CD4-positive, alpha-beta T cell treated with Interleukin-4 for 1 hour (primary cell): ENCODE results near the gene MRPS12.
"Not testable (repeated sequence)": the region's sequence is repeated elsewhere in the genome, so short reads cannot be mapped to it uniquely, and the experiment has no call there.

Source experiments
- DNase-seq, 2 donors: peaks; one replicate each; pipeline ENCODE4 v3.0.0-alpha.2; 2020 to 2022

The MRPS12 gene

DNA sequence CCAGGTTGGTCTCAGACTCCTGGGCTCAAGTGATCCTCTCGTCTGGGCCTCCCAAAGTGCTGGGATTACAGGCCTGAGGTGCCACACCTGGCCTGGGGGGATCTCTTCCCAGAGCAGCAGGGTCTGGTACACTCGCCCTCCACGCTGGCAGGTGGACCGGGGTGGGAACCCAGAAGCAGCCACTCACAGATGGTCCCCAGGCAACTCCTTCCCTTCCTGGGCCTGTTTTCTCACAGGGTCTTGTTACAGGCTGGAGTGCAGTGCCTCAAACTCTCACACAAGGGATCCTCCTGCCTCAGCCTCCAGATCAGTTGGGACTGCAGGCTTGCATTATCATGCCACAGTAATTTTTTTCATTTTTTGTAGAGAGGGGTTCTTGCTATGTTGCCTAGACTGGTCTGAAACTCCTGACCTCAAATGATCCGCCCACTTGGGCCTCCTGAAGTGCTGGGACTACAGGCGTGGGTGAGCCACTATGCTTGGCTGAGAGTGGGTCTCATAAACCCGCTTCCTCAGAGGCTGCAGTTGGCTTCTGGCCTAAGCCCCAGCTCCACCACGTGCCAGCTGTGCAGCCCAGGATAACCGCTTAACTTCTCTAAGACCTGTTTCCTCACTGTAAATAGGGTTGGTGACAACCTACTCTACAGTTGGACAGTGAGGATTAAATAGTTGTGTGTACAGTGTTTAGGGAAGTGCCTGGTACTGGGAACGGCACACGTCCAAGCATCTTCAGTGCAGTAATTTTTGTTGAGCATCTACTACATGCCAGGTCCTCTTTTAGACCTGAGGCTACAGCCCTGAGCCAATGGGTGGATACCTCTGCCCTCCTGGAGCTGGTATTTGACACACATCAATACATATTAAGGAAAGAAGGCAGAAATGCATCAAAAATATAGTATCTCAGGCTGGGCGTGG lies 17.9 kb upstream of the MRPS12 start:
- no peak for DNase-seq

DNA sequence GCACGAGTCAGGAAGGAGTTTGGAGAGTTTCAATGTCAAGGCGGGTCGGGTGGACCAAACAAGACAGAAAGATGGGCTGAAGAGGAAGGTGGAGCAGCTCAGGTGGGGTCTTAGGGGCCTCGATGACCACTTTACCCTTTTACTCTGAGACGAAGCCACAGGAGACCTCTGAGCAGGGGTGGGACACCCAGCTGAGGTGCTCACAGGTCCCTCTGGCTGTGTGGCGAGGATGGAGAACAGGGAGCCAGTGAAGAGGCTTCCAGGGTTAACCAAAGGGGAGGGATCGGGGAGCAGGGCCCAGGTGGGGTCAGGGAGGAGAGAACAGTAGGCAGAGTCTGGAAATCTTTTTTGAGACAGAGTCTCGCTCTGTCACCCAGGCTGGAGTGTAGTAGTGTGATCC lies 16.8 kb upstream of the MRPS12 start:
- DNase-seq: no peak

DNA sequence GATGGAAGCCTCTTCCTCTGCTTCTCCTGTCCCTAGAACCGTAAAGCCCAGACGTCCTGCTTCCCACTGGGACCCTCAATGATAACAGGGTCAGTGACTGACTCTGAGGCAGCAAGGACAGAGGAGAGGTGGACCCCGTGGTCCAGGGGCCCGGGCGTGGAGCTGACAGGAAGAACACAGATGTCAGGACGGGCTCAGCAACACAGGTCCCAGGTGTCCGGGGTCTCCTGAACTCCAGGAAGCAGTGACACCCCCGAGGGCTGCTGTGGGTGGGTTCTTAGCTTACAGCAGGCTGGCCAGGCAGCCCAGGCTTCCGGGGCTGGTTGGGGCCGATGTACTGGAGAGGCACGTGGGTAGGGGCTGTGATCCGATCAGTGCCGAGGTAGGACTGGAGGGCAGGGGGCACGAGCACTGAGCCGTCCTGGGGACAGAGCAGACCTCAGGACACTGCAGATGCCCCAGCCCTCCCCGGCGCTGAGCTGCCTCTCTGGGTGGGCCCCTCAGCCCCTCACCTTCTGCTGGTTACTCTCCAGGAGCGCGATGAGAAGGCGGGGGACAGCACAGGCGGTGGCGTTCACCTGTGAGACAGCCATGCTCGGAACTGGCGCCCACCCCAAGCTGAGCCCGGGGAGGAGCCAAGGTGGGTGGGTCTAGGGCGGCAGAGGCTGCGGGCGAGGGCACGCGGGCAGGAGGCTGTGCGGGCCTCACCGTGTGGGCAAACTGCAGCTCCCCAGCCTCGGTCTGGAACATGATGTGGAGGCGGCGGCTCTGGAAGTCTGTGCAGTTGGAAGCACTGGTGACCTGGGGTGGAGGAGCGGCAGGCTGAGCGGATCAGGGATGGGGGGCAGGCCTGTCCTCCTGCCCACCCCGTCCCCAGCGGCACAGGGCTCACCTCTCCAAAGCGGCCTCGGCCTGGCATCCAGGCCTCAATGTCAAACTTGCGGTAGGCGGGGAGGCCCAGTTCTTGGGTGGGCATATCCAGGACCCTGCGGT lies 15.1 kb upstream of the MRPS12 start:
- DNase-seq: no peak

DNA sequence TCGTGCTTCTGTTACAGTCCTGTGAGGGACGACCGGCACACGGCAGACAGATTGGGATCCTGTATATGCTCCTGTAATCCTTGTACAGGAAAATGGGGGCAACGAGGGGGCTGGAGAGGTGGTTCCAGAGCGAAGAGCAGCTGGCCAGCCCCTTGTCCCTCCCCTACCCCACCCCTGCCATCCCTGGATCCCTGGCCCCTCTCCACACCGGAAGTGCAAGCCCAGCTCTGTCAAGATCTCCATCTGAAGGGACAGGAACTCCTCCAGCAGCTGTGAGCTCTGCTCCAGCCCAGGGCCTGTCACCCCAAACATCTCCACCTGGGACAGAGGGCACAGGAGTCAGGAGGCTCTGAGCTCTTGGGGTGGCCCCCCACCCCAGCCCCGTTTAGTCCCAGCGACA lies 13.2 kb upstream of the MRPS12 start:
- DNase-seq: no peak

DNA sequence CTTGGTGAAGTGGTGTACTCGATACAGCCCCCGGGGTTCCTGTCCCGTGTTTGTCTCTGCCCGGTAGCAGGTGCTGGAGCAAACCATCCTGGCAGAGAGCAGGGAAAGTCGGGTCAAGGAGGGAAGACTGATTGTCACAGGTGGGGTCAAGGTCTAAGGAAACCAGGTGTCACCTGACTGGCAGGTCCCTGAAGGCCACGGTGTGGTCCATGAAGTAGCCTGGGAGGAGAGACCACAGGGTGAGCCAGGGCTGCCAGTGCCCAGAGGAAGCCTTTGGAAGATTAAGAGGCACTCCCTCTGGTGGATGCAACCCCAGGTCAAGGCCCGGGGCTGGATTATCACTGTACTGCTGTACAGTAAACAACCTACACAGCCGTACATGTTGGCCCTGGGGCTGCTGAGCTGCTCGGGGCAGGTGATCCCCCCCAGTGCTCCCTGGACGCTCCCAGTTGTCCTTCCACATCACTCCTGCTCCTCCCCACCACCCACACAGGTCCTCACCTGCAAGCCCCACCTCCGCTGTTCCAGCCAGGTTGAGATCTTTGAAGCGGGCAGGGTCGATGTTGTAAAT lies 12.7 kb upstream of the MRPS12 start:
- no peak for DNase-seq

DNA sequence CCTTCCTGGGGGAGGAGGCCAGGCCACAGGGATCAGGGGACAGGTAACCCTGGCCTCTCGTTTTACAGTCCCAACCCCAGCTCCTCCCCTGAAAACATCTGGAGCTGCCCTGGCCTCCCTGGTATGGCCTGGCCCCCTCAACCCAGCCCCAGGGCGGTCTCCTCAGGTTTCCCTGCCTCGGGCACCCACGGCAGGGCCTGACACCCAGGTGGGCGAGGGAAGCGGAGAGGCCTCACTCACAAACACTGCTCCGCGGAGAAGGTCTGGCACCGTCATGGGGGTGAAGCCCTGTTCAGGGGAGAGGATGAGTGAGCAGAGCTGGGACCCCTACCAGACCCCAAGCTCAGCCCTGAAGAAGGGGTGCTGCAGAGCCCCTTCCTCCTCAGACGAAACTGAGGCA lies 12.2 kb upstream of the MRPS12 start:
- DNase-seq: no peak

DNA sequence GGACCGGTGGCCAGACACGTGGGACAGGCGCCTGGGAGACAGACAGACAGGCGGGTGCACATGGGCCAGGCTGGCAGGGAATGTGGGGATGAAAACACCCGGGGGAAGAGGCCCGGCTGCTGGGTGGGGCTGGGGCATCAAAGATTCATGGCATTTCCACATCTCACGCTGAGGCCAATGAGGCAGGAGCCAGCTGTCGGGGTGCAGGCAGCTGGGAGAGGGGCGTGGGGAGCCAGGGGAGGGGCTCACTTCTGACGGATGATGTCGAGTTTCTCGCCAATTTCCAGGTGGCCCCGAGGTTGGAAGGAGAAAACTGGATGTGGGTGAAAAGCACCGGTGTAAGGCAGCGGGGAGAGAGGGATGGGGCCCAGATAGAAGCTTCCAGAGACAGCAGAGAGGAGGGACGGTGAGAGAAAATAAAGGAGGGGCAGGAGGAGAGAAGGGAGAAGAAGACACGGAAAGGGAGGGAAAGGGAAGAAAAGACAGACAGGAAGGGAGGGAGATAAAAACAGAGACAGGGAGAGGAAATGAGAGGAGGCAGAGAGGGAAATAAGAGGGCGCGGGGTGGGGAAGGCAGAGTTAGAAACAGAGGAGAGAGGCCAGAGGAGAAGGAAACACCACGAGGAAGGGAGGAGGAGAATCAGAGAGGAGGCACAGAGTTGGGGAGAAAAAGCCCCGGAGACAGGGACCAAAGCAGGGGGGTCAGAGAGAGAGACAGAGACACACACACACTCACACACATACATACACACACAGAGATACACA lies 10.7 kb upstream of the MRPS12 start:
- DNase-seq: no peak

DNA sequence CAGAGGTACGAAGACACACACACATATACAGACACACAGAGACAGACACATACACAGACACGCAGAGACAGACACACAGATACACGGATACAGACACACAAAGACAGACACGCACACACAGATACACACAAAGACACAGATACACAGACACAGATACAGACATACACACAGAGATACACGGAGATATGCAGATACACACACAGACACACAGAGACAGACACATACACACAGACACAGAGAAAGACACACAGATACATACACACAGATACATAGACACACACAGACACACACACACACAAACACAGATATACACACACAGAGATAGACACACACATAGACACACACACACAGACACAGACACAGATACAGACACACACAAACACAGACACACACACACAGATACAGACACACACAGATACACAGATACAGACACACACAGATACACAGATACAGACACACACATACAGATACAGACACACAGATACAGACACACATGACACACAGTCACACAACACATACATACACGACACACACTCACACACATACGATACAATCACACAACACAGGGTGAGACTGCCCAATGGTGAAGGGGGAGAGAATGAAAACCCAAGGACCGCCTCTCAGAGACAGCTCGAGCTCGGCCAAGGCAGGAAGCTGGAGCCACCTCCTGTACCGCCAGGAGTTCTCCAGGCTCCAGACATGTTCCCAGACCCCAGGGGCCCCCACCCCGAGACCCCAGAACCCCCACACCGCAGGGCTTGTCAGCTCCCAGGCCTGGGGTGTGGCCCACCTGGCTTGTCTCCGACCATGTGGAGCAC lies 9.9 kb upstream of the MRPS12 start:
- DNase-seq: no peak

DNA sequence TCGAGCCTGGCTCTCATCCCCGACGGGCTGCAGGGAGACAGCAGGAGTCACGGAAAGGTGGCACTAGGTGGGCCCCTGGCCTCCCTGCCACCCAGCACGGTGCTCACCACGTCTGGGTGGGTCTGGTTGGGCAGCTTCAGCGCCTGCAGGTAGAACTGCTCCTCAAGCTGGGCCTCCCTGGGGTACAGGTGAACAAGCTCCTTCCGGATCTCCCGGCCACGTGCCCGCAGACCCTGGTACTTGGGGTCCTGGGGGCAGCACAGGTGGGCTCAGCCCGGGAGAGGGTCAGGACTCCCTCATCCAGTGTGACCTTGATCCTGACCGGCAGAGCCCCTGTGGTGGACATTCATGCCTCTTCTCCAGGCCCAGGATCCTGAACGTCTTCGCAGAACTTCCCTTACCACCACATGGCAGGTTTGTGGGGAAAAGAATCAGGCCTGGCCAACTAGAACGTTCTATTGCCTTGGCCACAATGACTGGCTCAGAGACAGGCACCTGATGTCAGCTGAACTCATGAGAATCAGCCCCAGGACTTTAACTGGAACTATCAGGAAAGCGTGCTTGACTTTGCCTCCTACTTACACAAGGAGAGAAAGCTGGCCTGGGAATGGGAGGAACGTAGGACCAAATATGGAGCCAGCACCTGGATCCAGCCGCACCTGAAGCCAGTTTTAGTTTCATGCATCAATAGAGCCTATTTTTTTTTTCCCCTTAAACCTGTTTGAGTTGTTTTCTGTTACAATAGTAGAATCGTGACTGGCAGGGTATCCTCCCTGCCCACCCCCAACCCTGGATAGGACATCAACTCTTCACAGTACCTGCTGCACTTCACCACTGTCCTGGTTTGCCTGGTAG lies 9.1 kb upstream of the MRPS12 start:
- no peak for DNase-seq

DNA sequence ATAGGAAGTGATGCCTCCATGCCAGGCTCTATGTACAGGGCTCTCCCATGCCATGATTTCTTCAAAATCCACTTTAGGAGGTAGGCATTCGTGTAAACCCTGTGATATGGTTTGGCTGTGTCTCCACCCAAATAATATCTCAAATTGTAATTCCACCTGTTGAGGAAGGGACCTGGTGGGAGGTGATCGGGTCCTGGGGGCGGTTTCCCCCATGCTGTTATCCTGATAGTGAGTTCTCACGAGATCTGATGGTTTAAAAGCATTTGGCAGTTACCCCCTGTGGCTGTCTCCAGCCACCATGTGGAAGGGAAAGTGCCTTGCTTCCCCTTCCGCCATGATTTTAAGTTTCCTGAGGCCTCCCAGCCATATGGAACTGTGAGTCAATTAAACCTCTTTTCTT lies 8.3 kb upstream of the MRPS12 start:
- no peak for DNase-seq

DNA sequence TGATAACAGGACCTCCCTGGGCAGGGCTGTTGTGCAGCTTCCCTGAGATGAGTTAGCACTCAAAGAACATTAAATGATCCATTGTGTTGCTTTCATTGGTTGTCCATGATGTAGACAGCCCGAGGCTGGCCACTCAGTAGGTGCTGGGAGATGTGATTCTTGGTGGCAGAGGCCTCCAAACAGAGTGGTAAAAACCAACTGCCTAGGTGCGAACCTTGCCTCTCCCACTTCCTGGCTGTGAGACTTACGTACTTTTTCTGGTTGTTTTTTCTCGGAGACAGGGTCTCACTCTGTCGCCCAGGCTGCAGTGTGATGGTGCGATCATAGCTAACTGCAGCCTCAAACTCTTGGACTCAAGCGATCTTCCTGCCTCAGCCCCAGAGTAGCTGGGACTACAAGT lies 6.4 kb upstream of the MRPS12 start:
- DNase-seq: peak; percentile 62

DNA sequence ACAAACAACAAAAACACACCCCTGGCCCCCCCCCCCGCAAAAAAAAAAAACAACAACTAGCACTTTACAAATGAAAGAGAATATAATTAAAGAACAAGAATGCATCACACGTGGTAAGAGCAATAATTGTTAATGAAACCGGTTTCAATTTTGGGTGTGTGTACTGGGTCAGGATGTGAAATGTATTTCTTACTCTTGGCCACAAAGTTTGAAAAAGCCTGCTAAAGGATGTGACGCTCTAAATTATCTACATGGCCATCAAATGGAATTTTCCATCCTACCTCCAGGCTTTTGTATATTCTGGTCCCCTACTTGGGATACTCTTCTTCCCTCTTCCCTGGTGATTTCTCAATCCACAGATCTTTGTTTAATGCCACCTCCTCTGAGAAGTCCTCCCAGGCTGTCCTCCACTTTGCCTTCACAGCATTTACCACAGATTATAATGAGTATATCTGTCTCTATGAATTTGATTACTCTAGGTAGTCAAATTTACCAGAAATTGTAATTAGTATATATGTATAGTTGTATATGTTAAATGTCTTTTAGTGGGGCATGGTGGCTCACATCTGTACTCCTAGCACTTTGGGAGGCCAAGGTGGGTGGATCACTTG lies 2.2 kb upstream of the MRPS12 start:
- DNase-seq: peak in 1 of 2 donors; percentile 53

DNA sequence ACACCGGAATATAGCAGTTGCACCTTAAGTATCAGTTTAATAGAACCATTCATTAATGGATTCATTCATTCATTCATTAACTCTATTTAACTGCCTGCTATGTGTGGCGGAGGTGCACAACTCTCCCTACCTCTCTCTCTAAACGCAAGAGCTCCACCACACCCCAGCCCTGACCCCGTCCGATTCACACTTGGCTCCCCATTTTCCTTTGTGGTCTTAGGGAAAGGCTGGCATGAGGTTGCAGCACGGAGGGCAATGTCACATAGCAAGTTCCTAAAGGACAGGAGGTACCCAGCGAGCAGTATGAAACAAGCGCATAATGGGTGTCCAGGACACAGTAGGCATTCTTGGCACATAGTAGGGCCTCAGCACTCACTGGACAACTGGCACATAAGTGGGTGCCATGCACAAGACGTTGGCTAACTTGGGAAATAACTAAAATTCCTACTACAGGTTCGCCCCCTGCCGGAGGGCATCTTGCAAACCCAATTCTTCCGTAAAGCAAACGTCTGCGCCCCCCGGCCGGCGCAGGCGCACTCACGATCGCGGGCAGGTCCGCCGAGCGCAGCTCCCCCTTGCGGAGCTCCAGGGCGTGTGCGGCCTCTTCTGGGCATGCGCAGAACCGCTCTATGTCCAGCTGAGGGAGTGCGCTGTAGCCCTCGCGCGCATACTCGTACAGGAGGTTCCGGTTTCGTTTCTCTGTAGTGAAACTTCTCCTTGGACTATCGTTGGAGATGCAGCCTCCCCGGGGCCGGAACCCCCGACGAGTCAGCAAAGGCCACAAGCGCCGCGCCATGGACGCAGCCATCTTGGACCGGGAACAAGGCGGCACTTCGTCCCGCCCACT lies 592 bp upstream of the MRPS12 start, which contains the start of gene SARS2:
Gene SARS2, minus strand, starts transcription at position 835 of the 847 bp plus-strand sequence. Its CDS starts 27 bp downstream, at position 808.
- DNase-seq: peak; percentile 94 to 95

DNA sequence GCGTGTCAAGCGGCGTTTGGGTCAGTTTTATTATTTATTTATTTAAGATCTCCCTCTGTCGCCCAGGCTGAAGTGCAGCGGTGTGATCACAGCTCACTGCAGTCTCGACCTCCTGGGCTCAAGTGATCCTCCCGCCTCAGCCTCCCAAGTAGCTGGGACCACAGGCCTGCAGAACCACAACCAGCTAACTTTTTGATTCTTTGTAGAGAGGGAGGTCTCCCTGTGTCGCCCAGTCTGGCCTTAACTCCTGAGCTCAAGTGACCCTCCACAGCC lies 713 bp downstream of the MRPS12 start:
- DNase-seq: no peak

DNA sequence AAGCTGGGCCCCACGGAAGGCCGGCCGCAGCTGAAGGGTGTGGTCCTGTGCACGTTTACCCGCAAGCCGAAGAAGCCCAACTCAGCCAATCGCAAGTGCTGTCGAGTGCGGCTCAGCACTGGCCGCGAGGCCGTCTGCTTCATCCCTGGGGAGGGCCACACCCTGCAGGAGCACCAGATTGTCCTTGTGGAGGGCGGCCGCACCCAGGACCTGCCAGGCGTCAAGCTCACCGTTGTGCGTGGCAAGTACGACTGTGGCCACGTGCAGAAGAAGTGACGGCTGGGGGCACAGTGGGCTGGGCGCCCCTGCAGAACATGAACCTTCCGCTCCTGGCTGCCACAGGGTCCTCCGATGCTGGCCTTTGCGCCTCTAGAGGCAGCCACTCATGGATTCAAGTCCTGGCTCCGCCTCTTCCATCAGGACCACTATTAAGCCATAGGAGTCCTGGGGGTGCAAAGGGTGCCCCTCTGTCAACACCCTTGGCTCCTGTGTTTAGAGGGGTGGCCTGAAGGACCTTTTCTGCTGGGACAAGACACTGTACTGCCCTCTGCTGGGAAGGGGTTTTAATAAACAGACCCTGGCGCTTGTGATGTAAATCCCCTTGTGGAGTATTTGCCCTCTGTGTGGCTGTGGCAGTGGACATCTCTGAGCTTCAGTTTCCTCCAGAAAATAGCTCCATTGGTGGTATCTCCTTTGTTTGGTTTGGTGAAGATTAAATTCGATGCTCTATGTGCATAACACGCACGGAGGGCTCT lies 1.9 kb downstream of the MRPS12 start:
- peak; percentile 48 to 61 for DNase-seq

DNA sequence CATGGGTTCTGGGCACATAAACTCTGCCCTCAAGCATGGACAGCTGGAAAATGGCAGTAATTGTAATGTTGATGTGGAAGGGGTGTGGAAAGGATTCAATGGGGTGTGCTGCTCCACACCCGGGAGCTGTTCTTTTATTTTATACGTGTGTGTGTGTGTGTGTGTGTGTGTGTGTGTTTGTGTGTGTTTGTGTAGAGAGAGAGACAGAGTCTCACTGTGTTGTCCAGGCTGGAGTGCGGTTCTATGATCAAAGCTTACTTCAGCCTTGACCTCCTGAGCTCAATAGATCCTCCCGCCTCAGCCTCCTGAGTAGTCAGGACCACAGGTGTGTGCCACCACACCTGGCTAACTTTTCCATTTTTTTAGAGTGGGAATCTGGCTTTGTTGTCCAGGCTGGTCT lies 2.8 kb downstream of the MRPS12 start:
- DNase-seq: no peak

DNA sequence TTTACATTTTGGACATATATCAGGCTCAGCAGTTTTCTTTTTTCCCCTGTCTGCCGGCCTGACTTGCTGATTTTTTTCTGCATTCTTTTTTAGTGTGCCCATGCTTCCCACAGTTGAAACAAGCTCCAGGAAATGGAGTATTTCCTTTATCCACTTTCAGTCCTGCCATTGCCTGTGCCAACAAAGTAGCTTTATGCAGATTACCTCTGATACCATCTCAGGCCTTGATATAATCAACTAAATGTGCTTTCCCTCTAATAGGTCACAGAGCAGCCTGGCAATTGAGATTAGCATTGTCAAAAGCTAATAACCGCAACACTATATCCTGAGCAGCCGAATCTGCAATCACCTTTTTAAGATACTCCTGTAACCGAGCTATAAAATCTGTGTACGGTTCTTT lies 9.2 kb downstream of the MRPS12 start:
- no peak for DNase-seq

DNA sequence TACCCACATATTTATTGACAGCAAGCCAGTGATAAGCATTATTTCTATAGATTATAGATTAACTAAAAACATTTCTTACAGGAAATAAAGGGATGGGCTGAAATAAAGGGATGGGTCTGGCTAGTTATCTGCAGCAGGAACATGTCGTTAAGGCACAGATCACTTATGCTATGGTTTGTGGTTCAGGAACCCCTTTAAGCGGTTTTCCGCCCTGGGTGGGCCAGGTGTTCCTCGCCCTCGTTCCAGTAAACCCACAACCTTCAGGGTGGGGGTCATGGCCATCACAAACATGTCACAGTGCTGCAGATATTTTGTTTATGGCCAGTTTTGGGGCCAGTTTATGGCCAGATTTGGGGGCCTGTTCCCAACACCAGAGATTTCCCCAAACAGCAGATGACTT lies 10.7 kb downstream of the MRPS12 start:
- DNase-seq: not testable (repeated sequence)

DNA sequence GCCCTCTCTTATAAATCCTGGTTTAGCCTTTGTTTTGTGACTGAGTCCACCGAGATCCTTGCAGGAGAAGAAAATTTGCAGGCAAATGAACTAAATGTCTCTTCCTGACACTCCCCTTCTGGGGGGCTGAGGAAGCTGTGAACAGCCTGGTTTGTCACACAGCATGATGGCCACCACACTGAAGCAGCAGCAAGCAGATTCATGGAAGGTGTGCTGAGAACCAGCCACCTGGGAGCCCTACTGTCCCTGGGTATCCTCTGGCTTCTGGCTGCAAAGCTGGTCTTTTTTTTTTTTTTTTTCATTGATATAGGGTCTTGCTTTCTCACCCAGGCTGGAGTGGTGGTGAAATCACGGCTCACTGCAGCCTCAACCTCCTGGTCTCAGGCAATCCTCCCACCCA lies 11.2 kb downstream of the MRPS12 start:
- DNase-seq: no peak
